ENCODE data around the gene HES7. TPM values are rescaled to one million over a fixed set of nuclear protein-coding genes. Genes with fewer than 3 reads are reported as not detected.

Gene HES7
- polyA plus RNA-seq, 4 donors, result 0.06 TPM; not detected in 3

GRCh38 chr17:8133941-8134340 lies 10.0 kb upstream of the HES7 start:
- DNase-seq, result no peak
- Histone ChIP-seq H3K27me3 (ENCODE audit: control insufficient read depth in 3 of 3, insufficient read depth in 3 of 3, low read length in 3 of 3) (peaks cover 0 to 16% (median 0%) of the 10 kb centered on the region in 3 donors), H3K9me3 (ENCODE audit: control insufficient read depth in 2 of 2, insufficient read depth in 1 of 2, low read depth in 1 of 2, low read length in 1 of 2) (no peaks in the 10 kb centered on the region), H3K36me3 (ENCODE audit: control insufficient read depth in 3 of 3, insufficient read depth in 2 of 3, low read depth in 1 of 3, low read length in 3 of 3) (no peaks in the 10 kb centered on the region), H3K4me3 (ENCODE audit: low read depth in 1 of 3, low read length in 3 of 3) (no peak overlapping the region), H3K4me1 (ENCODE audit: control insufficient read depth in 3 of 3, insufficient read depth in 2 of 3, low read depth in 1 of 3, low read length in 2 of 3) (peaks cover 0 to 9% (median under 1%) of the 10 kb centered on the region in 3 donors), H3K27ac (ENCODE audit: low read depth in 1 of 3, low read length in 2 of 3) (no peak overlapping the region)
- no peak for FAIRE-seq
- 42 to 69% (median 53%) methylated on average over 4 of the region's 4 CpGs for WGBS, 3 donors

- Histone ChIP-seq H3K27ac (ENCODE audit: low read depth in 1 of 3, low read length in 2 of 3) (no peak overlapping the region), H3K36me3 (ENCODE audit: control insufficient read depth in 3 of 3, insufficient read depth in 2 of 3, low read depth in 1 of 3, low read length in 3 of 3) (no peaks in the 10 kb centered on the region), H3K9me3 (ENCODE audit: control insufficient read depth in 2 of 2, insufficient read depth in 1 of 2, low read depth in 1 of 2, low read length in 1 of 2) (no peaks in the 10 kb centered on the region), H3K4me1 (ENCODE audit: control insufficient read depth in 3 of 3, insufficient read depth in 2 of 3, low read depth in 1 of 3, low read length in 2 of 3) (peaks cover 0 to 9% (median 0%) of the 10 kb centered on the region in 3 donors), H3K4me3 (ENCODE audit: low read depth in 1 of 3, low read length in 3 of 3) (no peak overlapping the region), H3K27me3 (ENCODE audit: control insufficient read depth in 3 of 3, insufficient read depth in 3 of 3, low read length in 3 of 3) (peaks cover 0 to 21% (median 0%) of the 10 kb centered on the region in 3 donors)
- WGBS, 3 donors, result 73 to 84% (median 79%) methylated on average over 12 of the region's 12 CpGs
- FAIRE-seq, result no peak
- DNase-seq, result no peak
Measured at GRCh38 chr17:8133399-8133798, 9.5 kb upstream of the HES7 start.

- Histone ChIP-seq H3K27me3 (ENCODE audit: control insufficient read depth in 3 of 3, insufficient read depth in 3 of 3, low read length in 3 of 3) (peaks cover 0 to 28% (median 0%) of the 10 kb centered on the region in 3 donors), H3K4me1 (ENCODE audit: control insufficient read depth in 3 of 3, insufficient read depth in 2 of 3, low read depth in 1 of 3, low read length in 2 of 3) (peaks cover 0 to 7% (median 0%) of the 10 kb centered on the region in 3 donors), H3K4me3 (ENCODE audit: low read depth in 1 of 3, low read length in 3 of 3) (no peak overlapping the region), H3K36me3 (ENCODE audit: control insufficient read depth in 3 of 3, insufficient read depth in 2 of 3, low read depth in 1 of 3, low read length in 3 of 3) (no peaks in the 10 kb centered on the region), H3K27ac (ENCODE audit: low read depth in 1 of 3, low read length in 2 of 3) (no peak overlapping the region), H3K9me3 (ENCODE audit: control insufficient read depth in 2 of 2, insufficient read depth in 1 of 2, low read depth in 1 of 2, low read length in 1 of 2) (no peaks in the 10 kb centered on the region)
- FAIRE-seq (no peak), DNase-seq (no peak)
- 49 to 68% (median 61%) methylated on average over 3 of the region's 3 CpGs for WGBS, 3 donors
Measured at GRCh38 chr17:8131844-8132441, 8.0 kb upstream of the HES7 start.

GRCh38 chr17:8128125-8128784 lies 4.3 kb upstream of the HES7 start:
- Histone ChIP-seq H3K27ac (ENCODE audit: low read depth in 1 of 3, low read length in 2 of 3) (no peak overlapping the region), H3K36me3 (ENCODE audit: control insufficient read depth in 3 of 3, insufficient read depth in 2 of 3, low read depth in 1 of 3, low read length in 3 of 3) (no peaks in the 10 kb centered on the region), H3K4me1 (ENCODE audit: control insufficient read depth in 3 of 3, insufficient read depth in 2 of 3, low read depth in 1 of 3, low read length in 2 of 3) (peaks cover 6 to 35% (median 7%) of the 10 kb centered on the region in 3 donors), H3K9me3 (ENCODE audit: control insufficient read depth in 2 of 2, insufficient read depth in 1 of 2, low read depth in 1 of 2, low read length in 1 of 2) (no peaks in the 10 kb centered on the region), H3K4me3 (ENCODE audit: low read depth in 1 of 3, low read length in 3 of 3) (no peak overlapping the region), H3K27me3 (ENCODE audit: control insufficient read depth in 3 of 3, insufficient read depth in 3 of 3, low read length in 3 of 3) (peaks cover 0 to 53% (median 3%) of the 10 kb centered on the region in 3 donors)
- 64 to 75% (median 68%) methylated on average over 14 of the region's 14 CpGs for WGBS, 3 donors
- no peak for FAIRE-seq
- no peak for DNase-seq

- H3K27ac ChIP-seq (ENCODE audit: low read depth in 1 of 3, low read length in 2 of 3), result peak overlapping the region in 2 of 3 donors; percentile 43 to 76
- WGBS, 3 donors, result 0 to 1% (median 1%) methylated on average over 35 to 45 of the region's 45 CpGs
- H3K36me3 ChIP-seq (ENCODE audit: control insufficient read depth in 3 of 3, insufficient read depth in 2 of 3, low read depth in 1 of 3, low read length in 3 of 3), result no peaks in the 10 kb centered on the region
- FAIRE-seq, result no peak
- peak overlapping the region; percentile 46 to 53 (median 49) for H3K4me3 ChIP-seq (ENCODE audit: low read depth in 1 of 3, low read length in 3 of 3)
- peak; percentile 18 to 76 for DNase-seq
- peaks cover 5 to 69% (median 7%) of the 10 kb centered on the region in 3 donors for H3K27me3 ChIP-seq (ENCODE audit: control insufficient read depth in 3 of 3, insufficient read depth in 3 of 3, low read length in 3 of 3)
- H3K4me1 ChIP-seq (ENCODE audit: control insufficient read depth in 3 of 3, insufficient read depth in 2 of 3, low read depth in 1 of 3, low read length in 2 of 3), result peaks cover 13 to 48% (median 14%) of the 10 kb centered on the region in 3 donors
- no peaks in the 10 kb centered on the region for H3K9me3 ChIP-seq (ENCODE audit: control insufficient read depth in 2 of 2, insufficient read depth in 1 of 2, low read depth in 1 of 2, low read length in 1 of 2)
Measured at GRCh38 chr17:8126491-8127066, 2.7 kb upstream of the HES7 start.

GRCh38 chr17:8125947-8126490 lies 2.1 kb upstream of the HES7 start:
- peak overlapping the region; percentile 46 to 53 (median 49) for H3K4me3 ChIP-seq (ENCODE audit: low read depth in 1 of 3, low read length in 3 of 3)
- peaks cover 5 to 70% (median 7%) of the 10 kb centered on the region in 3 donors for H3K27me3 ChIP-seq (ENCODE audit: control insufficient read depth in 3 of 3, insufficient read depth in 3 of 3, low read length in 3 of 3)
- DNase-seq (peak; percentile 8 to 55), FAIRE-seq (no peak)
- peaks cover 15 to 51% (median 18%) of the 10 kb centered on the region in 3 donors for H3K4me1 ChIP-seq (ENCODE audit: control insufficient read depth in 3 of 3, insufficient read depth in 2 of 3, low read depth in 1 of 3, low read length in 2 of 3)
- 1% methylated on average over 35 of the region's 35 CpGs for WGBS, 3 donors
- no peaks in the 10 kb centered on the region for H3K36me3 ChIP-seq (ENCODE audit: control insufficient read depth in 3 of 3, insufficient read depth in 2 of 3, low read depth in 1 of 3, low read length in 3 of 3)
- H3K27ac ChIP-seq (ENCODE audit: low read depth in 1 of 3, low read length in 2 of 3), result peak overlapping the region in 1 of 3 donors; percentile 30
- no peaks in the 10 kb centered on the region for H3K9me3 ChIP-seq (ENCODE audit: control insufficient read depth in 2 of 2, insufficient read depth in 1 of 2, low read depth in 1 of 2, low read length in 1 of 2)

- FAIRE-seq, result no peak
- H3K27me3 ChIP-seq (ENCODE audit: control insufficient read depth in 3 of 3, insufficient read depth in 3 of 3, low read length in 3 of 3), result peaks cover 5 to 76% (median 7%) of the 10 kb centered on the region in 3 donors
- peak; percentile 73 to 84 for DNase-seq
- peaks cover 16 to 57% (median 20%) of the 10 kb centered on the region in 3 donors for H3K4me1 ChIP-seq (ENCODE audit: control insufficient read depth in 3 of 3, insufficient read depth in 2 of 3, low read depth in 1 of 3, low read length in 2 of 3)
- H3K36me3 ChIP-seq (ENCODE audit: control insufficient read depth in 3 of 3, insufficient read depth in 2 of 3, low read depth in 1 of 3, low read length in 3 of 3), result no peaks in the 10 kb centered on the region
- H3K4me3 ChIP-seq (ENCODE audit: low read depth in 1 of 3, low read length in 3 of 3), result peak overlapping the region; percentile 46 to 53 (median 49)
- WGBS, 3 donors, result 1% methylated on average over 38 to 40 of the region's 40 CpGs
- H3K27ac ChIP-seq (ENCODE audit: low read depth in 1 of 3, low read length in 2 of 3), result peak overlapping the region in 1 of 3 donors; percentile 30
- no peaks in the 10 kb centered on the region for H3K9me3 ChIP-seq (ENCODE audit: control insufficient read depth in 2 of 2, insufficient read depth in 1 of 2, low read depth in 1 of 2, low read length in 1 of 2)
Measured at GRCh38 chr17:8125154-8125946, 1.4 kb upstream of the HES7 start.
